AG10803 (cell line): Measurements from ENCODE around the gene CHD9.

Experiments
- DNase-seq: peaks from one replicate; pipeline ENCODE4 v3.0.0; 2010; ENCODE audit warnings: low read depth
- H3K4me3 ChIP-seq: 2 replicates; pipeline ENCODE4 v1.5.1; 2011; ENCODE audit warnings: mild to moderate bottlenecking, low read length, control low read depth
- TF ChIP-seq, protein P1 (sequence below): conservative IDR thresholded peaks from 2 replicates; pipeline ENCODE4 v1.5.1; 2011; ENCODE audit warnings: mild to moderate bottlenecking, low read length, control low read depth, inconsistent platforms

CHD9 gene

DNA sequence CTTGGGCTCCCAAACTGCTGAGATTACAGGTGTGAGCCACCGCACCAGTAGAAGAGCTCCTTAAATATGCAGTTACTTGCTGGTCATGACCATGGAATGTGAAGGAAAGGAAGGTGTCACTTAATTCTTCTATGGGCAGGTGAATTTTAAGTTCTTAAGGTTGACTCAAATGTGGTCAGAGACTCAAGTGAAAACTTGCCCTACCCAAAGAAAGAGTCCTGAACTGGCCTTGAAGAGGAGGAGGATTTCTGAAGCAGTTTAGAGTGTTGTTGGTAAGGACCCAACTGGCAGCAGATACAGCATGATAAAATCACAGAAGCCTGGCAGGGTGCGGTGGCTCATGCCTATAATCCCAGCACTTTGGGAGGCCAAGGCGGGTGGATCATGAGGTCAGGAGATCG, 29.4 kb downstream of the CHD9 start:
- DNase-seq: no peak
- TF ChIP-seq, protein P1, sequence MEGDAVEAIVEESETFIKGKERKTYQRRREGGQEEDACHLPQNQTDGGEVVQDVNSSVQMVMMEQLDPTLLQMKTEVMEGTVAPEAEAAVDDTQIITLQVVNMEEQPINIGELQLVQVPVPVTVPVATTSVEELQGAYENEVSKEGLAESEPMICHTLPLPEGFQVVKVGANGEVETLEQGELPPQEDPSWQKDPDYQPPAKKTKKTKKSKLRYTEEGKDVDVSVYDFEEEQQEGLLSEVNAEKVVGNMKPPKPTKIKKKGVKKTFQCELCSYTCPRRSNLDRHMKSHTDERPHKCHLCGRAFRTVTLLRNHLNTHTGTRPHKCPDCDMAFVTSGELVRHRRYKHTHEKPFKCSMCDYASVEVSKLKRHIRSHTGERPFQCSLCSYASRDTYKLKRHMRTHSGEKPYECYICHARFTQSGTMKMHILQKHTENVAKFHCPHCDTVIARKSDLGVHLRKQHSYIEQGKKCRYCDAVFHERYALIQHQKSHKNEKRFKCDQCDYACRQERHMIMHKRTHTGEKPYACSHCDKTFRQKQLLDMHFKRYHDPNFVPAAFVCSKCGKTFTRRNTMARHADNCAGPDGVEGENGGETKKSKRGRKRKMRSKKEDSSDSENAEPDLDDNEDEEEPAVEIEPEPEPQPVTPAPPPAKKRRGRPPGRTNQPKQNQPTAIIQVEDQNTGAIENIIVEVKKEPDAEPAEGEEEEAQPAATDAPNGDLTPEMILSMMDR: no peak
- H3K4me3 ChIP-seq: no peak overlapping the region

DNA sequence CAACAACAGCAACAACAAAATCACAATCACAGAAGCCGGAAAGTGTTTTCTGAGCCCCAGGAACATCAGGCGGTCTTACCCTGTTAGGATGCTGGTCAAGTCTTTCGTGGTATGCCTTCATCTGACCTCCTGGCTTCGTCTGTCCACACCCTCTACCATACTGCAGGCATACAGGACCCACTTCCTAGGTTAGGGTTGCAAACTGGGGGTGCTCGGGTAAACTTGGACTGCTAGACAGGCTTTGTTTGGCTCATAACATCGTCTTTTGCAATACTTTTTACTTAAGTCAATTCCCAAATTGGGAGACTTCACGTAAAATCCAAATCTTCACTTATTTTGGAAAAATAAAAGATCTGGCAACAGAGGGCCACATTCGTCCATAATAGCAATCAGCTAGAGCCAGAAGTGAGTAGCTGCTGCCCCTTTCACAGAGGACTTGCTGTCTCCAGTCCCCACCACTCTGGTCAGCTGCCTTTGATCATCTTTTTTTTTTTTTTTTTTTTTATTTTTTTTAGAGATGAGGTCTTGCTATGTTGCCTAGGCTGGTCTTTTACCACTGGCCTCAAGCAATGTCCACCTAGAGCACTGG, 30.0 kb downstream of the CHD9 start:
- no peak for DNase-seq
- TF ChIP-seq, protein P1: no peak
- no peak overlapping the region for H3K4me3 ChIP-seq

DNA sequence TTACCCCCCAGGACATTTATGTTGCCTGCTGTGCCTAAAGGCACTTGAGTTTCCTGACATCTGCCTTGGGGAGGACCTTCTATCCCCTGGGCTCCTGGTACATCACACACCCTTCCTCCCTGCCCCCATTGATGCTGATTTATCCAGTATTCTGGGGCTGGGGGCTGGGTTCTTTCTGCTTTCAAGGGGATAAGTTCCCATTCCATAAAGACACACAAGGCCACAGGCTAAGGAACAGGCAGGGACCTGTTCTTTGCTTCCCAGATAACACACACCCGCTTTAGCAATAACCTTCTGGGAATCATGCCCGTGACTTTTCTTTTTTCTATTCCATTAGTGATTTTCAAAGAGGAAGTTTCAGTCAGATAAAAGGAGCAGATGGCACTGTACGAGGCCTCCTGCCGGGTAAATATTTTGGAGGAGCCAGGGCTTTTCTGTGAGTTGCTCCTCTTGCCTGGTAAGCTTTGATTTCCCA, 30.6 kb downstream of the CHD9 start:
- TF ChIP-seq, protein P1: peak; percentile 10
- no peak overlapping the region for H3K4me3 ChIP-seq
- DNase-seq: peak; percentile 54

DNA sequence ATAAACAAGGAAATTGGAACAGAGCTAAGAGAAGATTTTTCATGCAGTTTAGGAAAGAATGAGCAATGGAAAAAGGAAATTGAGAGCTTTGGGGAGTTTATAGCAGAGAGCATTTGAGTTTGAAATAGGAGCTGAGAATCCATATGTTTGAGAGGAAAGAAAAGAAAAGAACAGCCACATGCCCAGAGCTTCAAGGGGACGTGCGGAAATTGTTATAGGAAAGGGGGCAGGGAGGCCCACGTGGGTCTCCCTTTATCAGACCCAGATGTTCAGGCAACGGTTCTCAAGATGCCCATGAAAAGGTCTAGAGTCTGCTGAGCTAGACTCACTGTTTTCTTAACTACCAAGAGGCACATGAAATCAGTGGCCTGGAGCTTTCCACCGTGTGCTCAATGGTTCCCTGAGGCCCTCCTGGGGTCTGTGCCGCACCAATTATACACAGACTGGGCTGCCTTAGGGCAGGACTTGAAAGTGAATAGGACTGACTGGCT, 31.2 kb downstream of the CHD9 start:
- peak; percentile 73 for DNase-seq
- TF ChIP-seq, protein P1: no peak
- H3K4me3 ChIP-seq: no peak overlapping the region; the same call in 1 of the 2 replicates

DNA sequence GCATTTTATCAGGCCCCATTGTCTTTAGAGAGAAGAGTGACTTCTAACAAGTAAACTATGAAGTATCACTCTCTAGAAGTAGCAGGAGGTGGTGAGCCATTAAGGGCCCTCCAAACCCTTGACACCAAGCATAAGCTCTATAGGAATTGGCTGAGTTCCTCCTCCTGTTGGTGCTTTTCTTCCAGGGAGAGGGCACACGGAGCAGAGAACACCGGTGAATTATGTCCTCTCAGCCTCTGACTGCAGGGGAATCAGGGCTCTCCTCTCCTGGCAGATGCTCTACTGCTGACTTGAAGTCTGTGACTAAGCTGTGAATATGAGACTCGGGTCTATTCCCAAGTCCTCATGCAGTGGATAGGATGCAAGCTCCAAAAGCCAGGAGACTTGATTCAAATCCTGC, 32.3 kb downstream of the CHD9 start:
- peak; percentile 50 for DNase-seq
- TF ChIP-seq, protein P1: no peak
- H3K4me3 ChIP-seq: no peak overlapping the region

DNA sequence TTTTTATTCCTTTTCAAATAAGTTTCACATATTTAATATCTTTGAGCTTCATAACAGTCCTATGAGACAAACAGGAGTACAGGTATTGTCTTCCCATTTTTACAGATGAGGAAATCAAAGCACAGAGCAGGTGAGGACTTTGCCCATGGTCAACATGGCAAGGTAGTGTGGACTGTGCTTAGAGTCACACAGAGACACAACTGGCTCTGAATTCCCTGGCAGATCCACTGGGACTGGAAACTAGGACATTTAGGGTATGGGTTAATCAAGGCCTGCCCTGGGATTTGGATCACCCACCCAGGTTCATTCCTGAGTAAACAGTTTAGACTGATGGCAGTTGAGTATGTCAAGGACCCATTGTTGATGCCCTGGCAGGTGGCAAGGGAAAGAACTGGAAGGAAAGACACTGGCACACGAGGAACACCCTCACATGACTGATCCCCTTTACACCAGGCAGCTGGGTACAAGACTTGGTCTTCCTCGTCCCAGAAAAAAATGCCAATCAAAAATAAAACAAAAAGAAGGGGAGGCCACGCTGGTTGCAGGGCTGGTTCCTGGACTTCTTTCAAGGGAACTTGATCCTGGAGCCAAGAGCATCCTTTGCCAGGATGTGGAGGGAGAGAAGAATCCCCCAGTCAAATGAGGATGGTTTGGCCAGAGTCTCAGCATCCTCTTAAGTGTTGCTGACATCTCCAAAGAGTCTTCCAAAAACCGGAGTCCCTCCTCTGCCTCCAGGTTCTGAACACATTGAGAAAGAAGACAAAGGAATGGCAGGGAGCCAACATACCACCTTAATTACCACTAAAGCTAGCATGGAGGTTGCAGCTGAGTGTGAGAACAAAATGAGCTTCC, 34.9 kb downstream of the CHD9 start:
- TF ChIP-seq, protein P1: no peak
- DNase-seq: peak; percentile 72
- no peak overlapping the region for H3K4me3 ChIP-seq

DNA sequence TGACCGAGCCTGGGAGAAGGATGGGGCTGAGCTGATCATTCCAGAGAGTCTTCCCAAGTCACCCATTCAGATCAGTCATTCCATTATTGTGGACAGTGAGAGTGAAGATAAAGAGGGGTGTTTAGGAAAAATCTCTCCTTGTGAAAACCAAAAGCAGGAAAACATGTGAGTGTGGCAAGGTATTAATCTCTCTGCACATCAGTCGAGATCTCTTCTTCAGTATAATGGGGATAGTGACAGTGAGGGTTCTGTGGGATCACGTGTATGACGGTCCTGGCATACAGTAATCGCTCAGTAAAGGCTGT, 35.4 kb downstream of the CHD9 start:
- TF ChIP-seq, protein P1: no peak
- no peak for DNase-seq
- peak overlapping the region; percentile 15 for H3K4me3 ChIP-seq
